Thyroid gland (tissue), 4 donors: Measurements from ENCODE around the gene SURF4. TPM values are rescaled to one million over a fixed set of nuclear protein-coding genes. Genes with fewer than 3 reads are reported as not detected.

Experiments used
- DNase-seq, 2 donors: peaks; one replicate each; pipeline ENCODE4 v3.0.0-alpha.2; 2019
- H3K27ac ChIP-seq, 3 donors: fragments of 200-600 bp; sonication (generic); 1 replicate in 2 of 3; 2 replicates in 1 of 3; pipeline ENCODE4 v1.5.1; 2016 to 2019; ENCODE audit warnings: mild to moderate bottlenecking in 1 of 3, moderate library complexity in 1 of 3
- H3K27me3 ChIP-seq: fragments of 200-600 bp; sonication (generic); one replicate; pipeline ENCODE4 v1.5.1; 2019
- H3K36me3 ChIP-seq, 2 donors: fragments of 200-600 bp; sonication (generic); one replicate each; pipeline ENCODE4 v1.5.1; 2016 to 2019
- H3K4me1 ChIP-seq, 2 donors: fragments of 200-600 bp; sonication (generic); one replicate each; pipeline ENCODE4 v1.5.1; 2017 to 2019
- H3K4me3 ChIP-seq, 3 donors: fragments of 200-600 bp; sonication (generic); replicated peaks in 1 of 3; 1 replicate in 2 of 3; 2 replicates in 1 of 3; pipeline ENCODE4 v1.5.1; 2016; ENCODE audit warnings: mild to moderate bottlenecking in 1 of 3
- H3K9me3 ChIP-seq: fragments of 200-600 bp; sonication (generic); one replicate; pipeline ENCODE4 v1.5.1; 2017
- POLR2A ChIP-seq, 2 donors: fragments of 450-650 bp; IDR thresholded peaks; one replicate each; pipeline ENCODE4 v1.6.1; 2017; ENCODE audit warnings: antibody characterized with exemption in 2 of 2, mild to moderate bottlenecking in 2 of 2, moderate library complexity in 1 of 2
- WGBS, 2 donors: methylation state at CpG; one replicate each; pipeline ENCODE4 v1.1.5; 2017; 5-methylcytosine and 5-hydroxymethylcytosine counted together
- intact Hi-C: fragments of 100-400 bp; cut with DNase I; formaldehyde crosslinking; loops from one replicate; pipeline ENCODE4 v1.15.1; 2023
- total RNA-seq, 4 donors: library from RNA; depleted of rRNA; stranded (reverse); fragments of >200 nt; gene quantifications; one replicate each; pipeline ENCODE4 v1.2.3, GENCODE V29; 2016
- TF ChIP-seq, protein P1 (sequence below), 6 experiments: fragments of 200-600 bp in 3 of 6; fragments of 450-650 bp in 3 of 6; sonication (generic) in 3 of 6; IDR thresholded peaks; one replicate each; pipeline ENCODE4 v1.5.1; 2016 to 2019; ENCODE audit warnings: antibody characterized with exemption in 6 of 6, mild to moderate bottlenecking in 2 of 6, inconsistent platforms in 1 of 6, moderate library complexity in 1 of 6

The SURF4 gene
- total RNA-seq, 4 donors from 2014 or later = 165 to 253 (median 226) TPM

DNA sequence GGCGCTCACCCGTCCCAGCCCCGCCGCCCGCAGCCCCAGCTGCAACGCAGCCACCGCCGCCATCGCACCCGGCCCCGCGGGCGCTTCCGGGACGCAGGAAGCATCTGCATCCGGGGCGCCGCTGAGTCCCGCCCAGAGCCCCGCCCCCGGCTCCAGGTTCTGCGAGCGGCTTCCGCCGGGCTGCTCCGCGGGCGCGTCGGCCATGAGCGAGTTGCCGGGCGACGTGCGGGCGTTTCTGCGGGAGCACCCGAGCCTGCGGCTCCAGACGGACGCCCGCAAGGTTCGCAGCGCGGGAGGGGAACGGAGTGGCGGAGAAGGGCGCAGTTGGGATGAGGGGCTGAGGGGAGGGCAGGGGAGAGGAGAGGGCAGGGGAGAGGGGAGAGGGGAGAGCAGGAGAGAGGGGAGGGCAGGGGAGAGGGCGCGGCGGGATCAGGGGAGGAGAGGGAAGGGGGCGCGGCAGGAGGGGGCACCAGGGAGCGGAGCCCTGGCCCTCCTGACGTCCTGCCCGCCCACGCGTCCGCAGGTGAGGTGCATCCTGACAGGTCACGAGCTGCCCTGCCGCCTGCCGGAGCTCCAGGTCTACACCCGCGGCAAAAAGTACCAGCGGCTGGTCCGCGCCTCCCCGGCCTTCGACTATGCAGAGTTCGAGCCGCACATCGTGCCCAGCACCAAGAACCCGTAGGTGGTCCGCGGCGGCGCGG is 19.3 kb downstream of the SURF4 start, which contains the start of the genes SURF1 and SURF2:
SURF1 (minus strand) TSS at position 97 of the 701 bp plus-strand sequence; CDS start at position 63, 34 bp downstream.
SURF2 (plus strand) TSS at position 160 of the 701 bp plus-strand sequence; CDS start at position 203, 43 bp downstream.
- peak; percentile 90 to 92 for DNase-seq
- Histone ChIP-seq H3K4me3 (peak within 1 kb of the TSS; percentile 69 to 82 (median 74)), H3K27me3 (no peaks in the 10 kb centered on the region), H3K36me3 (peaks cover 16 to 21% of the 10 kb centered on the region in 2 donors), H3K4me1 (peaks cover 17 to 22% of the 10 kb centered on the region in 2 donors), H3K9me3 (no peaks in the 10 kb centered on the region), H3K27ac (peak within 1 kb of the TSS in 2 of 3 donors; percentile 38 to 63)
- TF ChIP-seq POLR2A (IDR thresholded peaks at IDR 0.05) = peak in 1 of 2 donors; percentile 63
- TF ChIP-seq, protein P1, sequence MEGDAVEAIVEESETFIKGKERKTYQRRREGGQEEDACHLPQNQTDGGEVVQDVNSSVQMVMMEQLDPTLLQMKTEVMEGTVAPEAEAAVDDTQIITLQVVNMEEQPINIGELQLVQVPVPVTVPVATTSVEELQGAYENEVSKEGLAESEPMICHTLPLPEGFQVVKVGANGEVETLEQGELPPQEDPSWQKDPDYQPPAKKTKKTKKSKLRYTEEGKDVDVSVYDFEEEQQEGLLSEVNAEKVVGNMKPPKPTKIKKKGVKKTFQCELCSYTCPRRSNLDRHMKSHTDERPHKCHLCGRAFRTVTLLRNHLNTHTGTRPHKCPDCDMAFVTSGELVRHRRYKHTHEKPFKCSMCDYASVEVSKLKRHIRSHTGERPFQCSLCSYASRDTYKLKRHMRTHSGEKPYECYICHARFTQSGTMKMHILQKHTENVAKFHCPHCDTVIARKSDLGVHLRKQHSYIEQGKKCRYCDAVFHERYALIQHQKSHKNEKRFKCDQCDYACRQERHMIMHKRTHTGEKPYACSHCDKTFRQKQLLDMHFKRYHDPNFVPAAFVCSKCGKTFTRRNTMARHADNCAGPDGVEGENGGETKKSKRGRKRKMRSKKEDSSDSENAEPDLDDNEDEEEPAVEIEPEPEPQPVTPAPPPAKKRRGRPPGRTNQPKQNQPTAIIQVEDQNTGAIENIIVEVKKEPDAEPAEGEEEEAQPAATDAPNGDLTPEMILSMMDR (IDR thresholded peaks at IDR 0.05) = peak in 3 of 6 experiments; percentile 12 to 19 (median 14)
- WGBS, 2 donors = 0 to 2% methylated on average over 19 to 40 of the region's 78 CpGs
- intact Hi-C loops = loop anchor here (10.0 kb wide), 2 partner anchors 128 to 322 kb away; partner anchors contain the start of gene GTF3C5

DNA sequence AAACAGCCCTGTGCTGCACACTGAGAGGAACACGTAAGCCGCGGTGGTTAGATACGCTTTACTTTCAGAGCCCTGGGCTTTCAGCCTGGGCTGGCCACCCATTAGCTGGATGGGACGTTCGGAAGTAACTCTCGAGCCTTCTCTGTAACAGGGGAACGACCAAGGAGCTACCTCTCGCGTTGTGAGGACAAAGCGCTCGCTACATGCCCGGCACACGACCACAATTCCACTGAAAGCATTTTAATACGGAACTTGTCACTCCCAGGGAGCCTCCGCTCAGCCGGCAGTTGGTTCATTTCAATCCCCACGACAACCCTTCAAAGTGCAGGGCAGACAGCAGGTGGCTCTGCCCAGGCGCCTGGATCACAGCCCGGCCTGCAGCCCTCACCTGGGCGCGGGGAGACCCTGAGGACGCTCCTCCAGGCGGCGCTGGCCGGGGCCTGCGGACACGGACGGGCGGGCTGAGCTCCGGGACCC is 19.9 kb downstream of the SURF4 start:
- intact Hi-C loops = loop anchor here (10.0 kb wide), 2 partner anchors 129 to 321 kb away; partner anchors contain the start of gene GTF3C5
- Histone ChIP-seq H3K27me3 (no peaks in the 10 kb centered on the region), H3K36me3 (peaks cover 16 to 21% of the 10 kb centered on the region in 2 donors), H3K9me3 (no peaks in the 10 kb centered on the region), H3K4me3 (peak overlapping the region; percentile 69 to 82 (median 74)), H3K27ac (peak overlapping the region in 1 of 3 donors; percentile 20), H3K4me1 (peaks cover 17 to 22% of the 10 kb centered on the region in 2 donors)
- TF ChIP-seq POLR2A (IDR thresholded peaks at IDR 0.05) = no peak
- TF ChIP-seq, protein P1 (IDR thresholded peaks at IDR 0.05) = no peak
- DNase-seq = no peak
- WGBS, 2 donors = 1 to 4% methylated on average over 7 to 18 of the region's 31 CpGs

DNA sequence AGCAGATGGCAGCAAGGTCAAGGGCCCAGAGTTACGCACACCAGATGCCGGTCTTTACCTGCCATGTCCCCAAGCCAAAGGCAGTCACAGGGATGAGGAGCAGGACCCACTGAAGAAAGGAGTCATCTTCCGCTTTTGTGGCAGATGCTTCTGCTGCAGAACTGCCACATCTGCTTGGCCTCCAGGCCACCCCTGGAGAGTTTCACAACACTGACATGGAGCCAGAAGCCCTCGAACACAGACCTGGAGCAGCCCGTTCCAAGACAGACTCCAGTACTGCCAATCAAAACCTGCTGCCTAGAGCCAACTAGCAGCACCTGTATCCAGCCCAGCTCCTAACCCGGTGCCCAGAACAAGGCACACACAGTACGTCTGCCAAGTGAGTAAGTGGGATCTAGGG is 21.1 kb downstream of the SURF4 start:
- 90 to 93% methylated on average over 2 to 7 of the region's 7 CpGs for WGBS, 2 donors
- TF ChIP-seq, protein P1 (IDR thresholded peaks at IDR 0.05) = no peak
- TF ChIP-seq POLR2A (IDR thresholded peaks at IDR 0.05) = no peak
- Histone ChIP-seq H3K36me3 (peaks cover 25 to 28% of the 10 kb centered on the region in 2 donors), H3K27me3 (no peaks in the 10 kb centered on the region), H3K4me1 (peaks cover 17 to 25% of the 10 kb centered on the region in 2 donors), H3K4me3 (no peak overlapping the region), H3K27ac (no peak overlapping the region), H3K9me3 (no peaks in the 10 kb centered on the region)
- DNase-seq = no peak
- intact Hi-C loops = loop anchor here (10.0 kb wide), 2 partner anchors 130 to 320 kb away; partner anchors contain the start of gene GTF3C5

DNA sequence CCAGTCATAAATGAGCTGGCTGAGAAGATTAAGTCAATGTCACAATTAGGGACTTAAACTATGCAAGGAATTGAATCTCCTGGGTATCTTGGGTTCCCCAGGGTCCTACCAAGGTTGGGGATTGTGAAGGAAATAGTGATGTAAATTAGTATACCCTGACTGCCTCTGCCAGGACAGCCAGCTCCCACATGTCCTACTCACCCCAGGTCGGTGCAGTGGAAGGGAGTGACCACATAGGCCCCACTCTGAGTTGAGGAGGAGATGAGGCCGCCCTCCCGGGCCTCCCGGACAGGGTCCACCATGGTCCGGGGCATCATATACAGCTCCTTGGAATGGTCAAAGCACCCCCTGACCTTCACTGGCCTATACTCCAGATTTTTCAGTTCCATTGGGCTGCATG is 22.3 kb downstream of the SURF4 start:
- no peak overlapping the region for H3K4me3 ChIP-seq
- 76 to 90% methylated on average over 2 to 5 of the region's 5 CpGs for WGBS, 2 donors
- no peak for DNase-seq
- H3K27ac ChIP-seq = no peak overlapping the region
- no peaks in the 10 kb centered on the region for H3K27me3 ChIP-seq
- TF ChIP-seq POLR2A (IDR thresholded peaks at IDR 0.05) = no peak
- TF ChIP-seq, protein P1 (IDR thresholded peaks at IDR 0.05) = no peak
- intact Hi-C loops = loop anchor here (10.0 kb wide), 2 partner anchors 131 to 319 kb away; partner anchors contain the start of gene GTF3C5
- no peaks in the 10 kb centered on the region for H3K9me3 ChIP-seq
- peaks cover 29 to 32% of the 10 kb centered on the region in 2 donors for H3K36me3 ChIP-seq
- H3K4me1 ChIP-seq = peaks cover 25 to 36% of the 10 kb centered on the region in 2 donors
